NB4 (cell line): ENCODE measurements around the gene GLUD1.
"Not testable (repeated sequence)": the region's sequence is repeated elsewhere in the genome, so short reads cannot be mapped to it uniquely, and the experiment has no call there.

Source experiments
- DNase-seq: peaks from one replicate; pipeline ENCODE4 v3.0.0; 2010; ENCODE audit warnings: low read depth
- H3K4me3 ChIP-seq: one replicate; pipeline ENCODE4 v1.5.1; 2011; ENCODE audit warnings: mild to moderate bottlenecking, low read depth, low read length, moderate library complexity
- MYC ChIP-seq: IDR thresholded peaks from 2 replicates; pipeline ENCODE4 v1.6.1; 2011; ENCODE audit warnings: low read depth, low read length
- POLR2A ChIP-seq: IDR thresholded peaks from 2 replicates; pipeline ENCODE4 v1.6.1; 2011; ENCODE audit warnings: mild to moderate bottlenecking; ENCODE audit not compliant: insufficient read length; ENCODE audit errors: extremely low read depth
- TF ChIP-seq, protein P1 (sequence below): IDR thresholded peaks from one replicate; pipeline ENCODE4 v1.5.1; 2012; ENCODE audit warnings: low read depth, low read length
- TF ChIP-seq, protein P2 (sequence below): IDR thresholded peaks from 2 replicates; pipeline ENCODE4 v1.6.1; 2011; ENCODE audit warnings: low read depth, low read length

The GLUD1 gene

DNA sequence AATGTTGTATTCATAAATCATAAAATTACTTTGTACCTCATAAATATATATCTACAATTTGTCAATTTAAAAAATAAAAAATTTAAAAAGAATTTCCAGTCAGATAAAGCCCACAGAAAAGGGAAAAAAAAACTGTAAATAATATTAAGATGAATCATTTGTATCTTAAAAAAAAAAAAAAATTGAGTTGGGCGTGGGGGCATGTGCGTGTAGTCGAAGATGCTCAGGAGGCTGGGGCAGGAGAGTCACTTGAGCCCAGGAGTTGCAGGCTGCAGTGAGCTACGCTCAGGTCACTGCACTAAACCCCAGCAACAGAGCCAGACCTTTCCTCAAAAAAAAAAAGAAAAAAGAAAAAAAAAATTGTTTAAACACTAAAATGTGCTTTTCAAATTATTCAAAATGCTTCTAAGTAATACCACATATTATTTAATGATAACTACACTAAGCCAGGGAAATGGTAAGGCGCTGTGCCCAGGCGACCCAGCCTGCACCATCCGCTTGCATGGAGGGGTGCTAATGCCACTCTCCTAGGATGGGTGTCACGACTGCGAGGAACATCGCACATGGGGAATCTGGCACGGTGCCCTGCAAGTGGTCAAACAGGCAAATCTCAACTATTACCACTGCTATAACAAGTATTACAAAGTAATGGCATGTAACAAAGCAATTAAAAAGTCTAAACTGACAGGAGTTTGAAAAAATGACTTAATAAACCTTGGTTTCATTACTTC lies 15.4 kb downstream of the GLUD1 start:
- DNase-seq: no peak

DNA sequence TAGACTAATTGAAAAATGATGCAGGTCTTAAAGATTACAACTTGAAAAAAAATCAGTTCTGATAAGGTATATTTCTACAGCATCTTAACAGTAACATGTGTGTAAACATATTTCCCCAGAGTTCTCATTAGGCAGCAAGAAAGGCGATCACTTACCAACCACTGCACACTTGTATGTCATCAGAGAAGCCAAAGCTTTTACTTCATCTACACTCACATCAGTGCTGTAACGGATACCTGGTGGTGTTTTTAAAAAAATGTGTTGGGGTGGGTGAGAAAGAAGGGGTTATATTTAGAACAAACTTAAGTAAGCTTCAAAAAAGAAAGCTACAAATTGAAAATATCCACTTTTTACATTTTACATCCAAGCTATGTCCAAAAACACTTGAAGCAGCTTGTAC lies 18.2 kb downstream of the GLUD1 start:
- DNase-seq, H3K4me3 ChIP-seq: not testable (repeated sequence)

More for the DNA sequence above, 15.4 kb downstream of the GLUD1 start:
- H3K4me3 ChIP-seq: no peak overlapping the region
- TF ChIP-seq, protein P1, sequence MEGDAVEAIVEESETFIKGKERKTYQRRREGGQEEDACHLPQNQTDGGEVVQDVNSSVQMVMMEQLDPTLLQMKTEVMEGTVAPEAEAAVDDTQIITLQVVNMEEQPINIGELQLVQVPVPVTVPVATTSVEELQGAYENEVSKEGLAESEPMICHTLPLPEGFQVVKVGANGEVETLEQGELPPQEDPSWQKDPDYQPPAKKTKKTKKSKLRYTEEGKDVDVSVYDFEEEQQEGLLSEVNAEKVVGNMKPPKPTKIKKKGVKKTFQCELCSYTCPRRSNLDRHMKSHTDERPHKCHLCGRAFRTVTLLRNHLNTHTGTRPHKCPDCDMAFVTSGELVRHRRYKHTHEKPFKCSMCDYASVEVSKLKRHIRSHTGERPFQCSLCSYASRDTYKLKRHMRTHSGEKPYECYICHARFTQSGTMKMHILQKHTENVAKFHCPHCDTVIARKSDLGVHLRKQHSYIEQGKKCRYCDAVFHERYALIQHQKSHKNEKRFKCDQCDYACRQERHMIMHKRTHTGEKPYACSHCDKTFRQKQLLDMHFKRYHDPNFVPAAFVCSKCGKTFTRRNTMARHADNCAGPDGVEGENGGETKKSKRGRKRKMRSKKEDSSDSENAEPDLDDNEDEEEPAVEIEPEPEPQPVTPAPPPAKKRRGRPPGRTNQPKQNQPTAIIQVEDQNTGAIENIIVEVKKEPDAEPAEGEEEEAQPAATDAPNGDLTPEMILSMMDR: no peak
- no peak for TF ChIP-seq POLR2A
- TF ChIP-seq, protein P2, sequence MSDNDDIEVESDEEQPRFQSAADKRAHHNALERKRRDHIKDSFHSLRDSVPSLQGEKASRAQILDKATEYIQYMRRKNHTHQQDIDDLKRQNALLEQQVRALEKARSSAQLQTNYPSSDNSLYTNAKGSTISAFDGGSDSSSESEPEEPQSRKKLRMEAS: no peak
- TF ChIP-seq MYC: no peak

DNA sequence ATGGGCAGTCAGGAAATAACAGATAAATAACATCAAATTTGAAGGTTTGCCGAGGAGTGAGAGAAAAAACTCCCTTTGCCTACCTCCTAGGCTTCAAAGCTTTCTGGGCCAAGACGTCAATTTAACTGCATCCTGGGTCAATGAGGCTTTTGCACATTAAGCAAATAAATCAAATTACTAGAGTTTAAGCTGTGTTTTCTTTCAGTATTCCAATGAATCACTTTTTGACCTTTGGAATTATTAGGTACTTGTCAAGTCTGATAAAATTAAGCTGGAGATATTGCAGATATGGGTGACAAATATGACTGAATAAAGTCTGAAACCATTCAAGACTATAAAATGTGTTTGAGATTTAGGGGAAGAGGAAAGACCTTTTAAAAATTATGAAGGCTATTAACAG lies 22.2 kb downstream of the GLUD1 start:
- TF ChIP-seq, protein P1: no peak
- no peak for DNase-seq
- H3K4me3 ChIP-seq: no peak overlapping the region

DNA sequence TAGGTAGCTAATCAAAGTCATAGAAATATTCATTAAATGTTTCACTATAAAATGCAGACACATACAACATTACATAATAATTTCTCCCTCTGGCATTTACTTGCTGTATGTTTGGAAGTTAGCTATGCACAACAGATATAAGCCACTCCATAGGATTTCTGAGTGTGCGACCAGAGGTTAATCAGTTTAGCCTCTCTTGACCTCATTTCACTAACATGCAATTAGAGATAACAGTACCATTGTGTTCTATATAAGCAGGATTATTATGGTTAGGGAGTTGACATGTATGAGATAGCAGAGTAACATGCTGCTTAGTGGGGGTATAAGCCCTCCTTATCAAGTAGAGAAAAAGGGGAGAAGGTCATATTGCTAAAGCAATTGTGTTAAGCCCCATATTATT lies 26.4 kb downstream of the GLUD1 start:
- DNase-seq: no peak
- TF ChIP-seq MYC (no peak), POLR2A (no peak)
- TF ChIP-seq, protein P1: no peak
- TF ChIP-seq, protein P2: no peak
- H3K4me3 ChIP-seq: no peak overlapping the region

DNA sequence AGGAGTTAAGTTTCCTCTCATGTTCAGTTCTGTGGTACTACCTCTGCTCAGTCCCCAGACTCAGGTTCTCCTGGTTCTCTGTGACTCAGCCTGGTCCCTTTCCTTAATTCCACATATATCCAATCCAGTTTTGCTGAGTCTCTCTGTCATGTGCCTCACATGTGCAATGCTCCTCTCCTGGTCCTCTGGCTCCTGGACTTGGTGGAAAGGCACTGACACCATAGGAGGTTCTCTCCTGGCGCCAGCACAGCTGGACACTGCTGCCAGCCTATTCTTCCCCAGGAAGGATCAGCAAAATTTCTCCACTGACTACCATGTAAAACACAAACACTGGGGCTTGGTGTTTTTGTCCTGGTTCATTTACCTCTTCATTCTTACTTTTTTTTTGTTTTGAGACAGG lies 27.8 kb downstream of the GLUD1 start:
- no peak overlapping the region for H3K4me3 ChIP-seq
- TF ChIP-seq, protein P2: no peak
- TF ChIP-seq POLR2A: no peak
- no peak for TF ChIP-seq MYC
- TF ChIP-seq, protein P1: no peak
- no peak for DNase-seq

DNA sequence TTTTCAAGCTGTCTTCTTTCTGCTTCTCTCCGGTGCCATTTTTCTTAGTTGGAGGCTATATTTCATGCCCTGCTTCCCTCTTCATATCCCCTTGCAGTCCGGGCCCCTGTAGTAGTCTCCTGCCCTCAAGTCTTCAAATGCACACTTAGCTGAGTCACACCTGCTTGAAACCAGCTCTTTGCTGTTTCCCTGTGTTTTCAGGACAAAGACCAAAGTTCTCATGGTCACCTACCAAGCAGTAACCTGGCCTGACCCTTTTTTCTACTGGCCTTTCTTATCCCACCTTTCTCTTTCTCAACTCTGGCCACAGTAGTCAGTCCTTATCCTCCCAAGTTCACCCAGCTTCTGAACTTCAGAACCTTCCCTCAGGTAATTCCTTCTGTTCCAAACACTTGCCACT lies 28.5 kb downstream of the GLUD1 start:
- no peak overlapping the region for H3K4me3 ChIP-seq
- no peak for DNase-seq
- TF ChIP-seq MYC (no peak), POLR2A (no peak)
- TF ChIP-seq, protein P2: no peak
- TF ChIP-seq, protein P1: no peak
